NCI-H2029 treated with DMSO at 0.1 percent for 48 hours (cell line): Measurements from ENCODE around the gene BNC2.
"Not testable (repeated sequence)": the region's sequence is repeated elsewhere in the genome, so short reads cannot be mapped to it uniquely, and the experiment has no call there.

Experiments
- DNase-seq: peaks from one replicate; lab custom pipeline; 2025; lab: John Stamatoyannopoulos, UW

BNC2 gene

GRCh38 chr9:16500386-16500785, 370.1 kb downstream of the BNC2 start:
- DNase-seq, result no peak

- no peak for DNase-seq
Measured at GRCh38 chr9:16499892-16500291, 370.6 kb downstream of the BNC2 start.

- no peak for DNase-seq
Measured at GRCh38 chr9:16496908-16497307, 373.6 kb downstream of the BNC2 start.

- no peak for DNase-seq
Measured at GRCh38 chr9:16487915-16488314, 382.6 kb downstream of the BNC2 start.

GRCh38 chr9:16485575-16486321, 384.7 kb downstream of the BNC2 start:
- DNase-seq, result no peak

GRCh38 chr9:16485160-16485559, 385.3 kb downstream of the BNC2 start:
- DNase-seq, result no peak

GRCh38 chr9:16484744-16485143, 385.7 kb downstream of the BNC2 start:
- no peak for DNase-seq

- DNase-seq, result no peak
Measured at GRCh38 chr9:16484180-16484579, 386.3 kb downstream of the BNC2 start.

- DNase-seq, result no peak
Measured at GRCh38 chr9:16482764-16483163, 387.7 kb downstream of the BNC2 start.

- not testable (repeated sequence) for DNase-seq
Measured at GRCh38 chr9:16480584-16480983, 389.9 kb downstream of the BNC2 start.

GRCh38 chr9:16475996-16476395, 394.5 kb downstream of the BNC2 start:
- no peak for DNase-seq

- DNase-seq, result no peak
Measured at GRCh38 chr9:16475257-16475656, 395.2 kb downstream of the BNC2 start.

- no peak for DNase-seq
Measured at GRCh38 chr9:16469184-16469583, 401.3 kb downstream of the BNC2 start.

GRCh38 chr9:16461851-16462250, 408.6 kb downstream of the BNC2 start:
- DNase-seq, result no peak

- DNase-seq, result no peak
Measured at GRCh38 chr9:16461137-16461840, 409.2 kb downstream of the BNC2 start.

- no peak for DNase-seq
Measured at GRCh38 chr9:16460696-16461095, 409.8 kb downstream of the BNC2 start.

GRCh38 chr9:16459421-16460148, 410.9 kb downstream of the BNC2 start:
- no peak for DNase-seq

- no peak for DNase-seq
Measured at GRCh38 chr9:16458696-16459420, 411.6 kb downstream of the BNC2 start.

GRCh38 chr9:16455842-16456241, 414.6 kb downstream of the BNC2 start:
- no peak for DNase-seq

GRCh38 chr9:16453390-16453789, 417.1 kb downstream of the BNC2 start:
- DNase-seq, result no peak

GRCh38 chr9:16450578-16450977, 419.9 kb downstream of the BNC2 start:
- no peak for DNase-seq

- no peak for DNase-seq
Measured at GRCh38 chr9:16450043-16450442, 420.4 kb downstream of the BNC2 start.
